GM18502 (cell line): Measurements from ENCODE around the gene SNX10.

Experiments
- ATAC-seq: cut with Tn5 transposase; IDR thresholded peaks from one replicate; pipeline ENCODE4 v1.9.1; 2021; ENCODE audit warnings: mild to moderate bottlenecking; ENCODE audit not compliant: unreplicated experiment, poor library complexity

SNX10 gene

GRCh38 chr7:26365077-26365900 lies 73.6 kb downstream of the SNX10 start:
- peak; percentile 87 for ATAC-seq

DNA sequence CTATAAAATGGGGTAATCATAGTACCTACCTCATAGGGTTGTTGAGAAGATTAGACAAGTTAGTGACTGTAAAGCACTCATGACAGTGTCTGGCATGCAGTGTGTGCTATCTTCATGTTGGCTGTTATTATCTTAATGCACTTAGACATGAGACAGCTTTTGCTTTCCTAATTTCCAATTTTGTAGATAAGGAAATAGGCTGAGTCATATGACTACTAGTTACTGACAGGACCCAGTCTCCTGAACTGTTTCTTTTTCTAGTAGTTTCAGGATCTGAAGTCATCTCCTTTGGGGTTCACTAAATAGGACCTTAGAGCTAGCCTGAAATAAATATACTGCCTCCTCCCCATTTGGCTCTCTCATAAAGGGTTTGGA lies 74.2 kb downstream of the SNX10 start:
- no peak for ATAC-seq

GRCh38 chr7:26367219-26367711 lies 75.6 kb downstream of the SNX10 start:
- no peak for ATAC-seq

DNA sequence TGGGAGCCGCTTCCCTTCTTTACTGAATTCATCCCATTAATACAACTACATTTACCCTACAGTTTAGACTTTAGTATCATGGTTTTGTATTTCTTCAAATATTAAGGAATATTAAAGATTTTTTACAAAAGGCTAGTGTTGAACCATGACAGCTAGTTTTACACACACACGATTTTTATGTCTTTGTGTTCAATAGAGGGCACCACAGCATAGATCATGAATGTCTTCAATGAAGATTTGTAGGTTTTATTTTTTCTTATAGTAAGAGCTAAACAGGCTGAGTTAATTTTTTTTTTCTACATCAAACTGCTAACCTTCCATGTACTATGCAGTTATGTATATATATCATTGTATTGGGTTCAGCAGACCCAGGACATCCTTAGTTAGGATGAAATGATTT lies 76.9 kb downstream of the SNX10 start:
- no peak for ATAC-seq

- no peak for ATAC-seq
Observed at GRCh38 chr7:26369593-26369992, 77.9 kb downstream of the SNX10 start.

- no peak for ATAC-seq
Observed at GRCh38 chr7:26370011-26370410, 78.3 kb downstream of the SNX10 start.

DNA sequence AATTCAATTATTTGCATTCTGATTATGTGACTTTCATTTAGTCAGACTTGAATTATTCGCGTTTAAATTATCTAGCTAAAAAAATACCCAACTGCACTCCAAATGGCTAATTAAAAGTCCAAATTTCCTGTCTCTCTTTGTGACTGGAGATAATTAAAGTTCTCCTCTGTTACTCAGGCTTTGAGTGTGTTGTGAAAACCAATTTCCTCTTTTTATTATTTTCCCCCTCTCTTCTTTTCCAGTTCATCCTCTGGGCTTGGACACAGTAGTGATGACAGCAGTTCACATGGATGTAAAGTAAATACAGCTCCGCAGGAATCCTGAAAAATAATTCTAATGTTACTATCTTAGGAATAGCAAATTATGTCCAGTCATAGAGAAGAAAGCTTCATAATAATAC lies 80.6 kb downstream of the SNX10 start:
- no peak for ATAC-seq

DNA sequence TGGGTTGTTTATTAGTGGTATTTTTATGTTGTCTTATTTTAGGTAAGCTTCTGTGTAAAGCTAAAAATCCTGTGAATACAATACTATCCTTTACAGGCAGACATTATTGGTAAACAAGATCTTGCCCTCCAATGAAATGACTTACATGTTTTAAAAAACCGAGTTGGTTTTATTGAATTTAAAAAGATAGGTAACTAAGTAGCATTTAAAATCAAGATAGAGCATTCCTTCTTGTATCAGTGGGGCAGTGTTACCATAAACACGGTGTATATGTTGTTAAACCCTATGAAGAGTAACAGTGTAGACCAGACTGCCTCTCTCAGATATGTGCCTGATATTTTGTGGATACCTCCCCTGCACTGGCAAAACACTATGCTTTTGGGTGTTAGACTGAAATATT lies 81.0 kb downstream of the SNX10 start:
- ATAC-seq = no peak

GRCh38 chr7:26374647-26375373 lies 83.1 kb downstream of the SNX10 start:
- no peak for ATAC-seq

- ATAC-seq = peak; percentile 24
Observed at GRCh38 chr7:26375726-26376174, 84.1 kb downstream of the SNX10 start.

DNA sequence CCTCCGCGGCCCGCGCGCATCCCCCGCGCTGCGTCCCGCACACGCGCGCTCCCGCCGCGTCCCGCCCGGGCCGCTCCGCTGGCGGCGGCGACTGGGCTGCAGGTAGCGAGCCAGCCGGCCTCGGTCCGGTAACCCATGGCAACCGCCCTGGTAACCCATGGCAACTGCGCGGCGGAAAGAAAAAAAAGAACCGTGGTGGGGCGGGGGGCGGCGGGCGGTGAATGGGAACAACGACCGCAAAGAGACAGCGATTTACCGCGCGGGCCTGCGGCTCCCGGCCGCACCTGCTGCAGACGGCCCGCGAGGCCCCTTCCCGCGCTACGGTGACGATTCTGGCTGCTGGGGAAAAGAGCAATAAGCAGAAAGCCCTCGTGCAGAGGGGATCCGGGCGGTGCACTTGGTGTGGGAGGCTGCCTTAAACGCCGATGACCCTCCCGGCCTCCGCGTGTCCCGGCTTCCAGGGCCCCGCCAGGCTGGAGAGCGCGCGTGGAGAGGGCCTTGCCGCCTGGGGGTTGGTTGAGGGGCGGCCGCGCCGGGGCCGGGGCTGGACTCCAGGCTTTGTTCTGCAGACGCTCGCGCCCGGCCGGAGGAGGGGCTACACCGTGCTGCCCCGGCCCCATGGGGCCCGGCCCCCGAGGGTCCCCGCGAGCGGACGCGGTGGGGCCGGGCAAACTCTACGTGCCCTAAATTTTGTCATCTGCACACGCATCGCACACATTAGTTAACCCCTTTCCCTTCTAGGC lies 84.7 kb downstream of the SNX10 start:
- peak; percentile 43 for ATAC-seq

DNA sequence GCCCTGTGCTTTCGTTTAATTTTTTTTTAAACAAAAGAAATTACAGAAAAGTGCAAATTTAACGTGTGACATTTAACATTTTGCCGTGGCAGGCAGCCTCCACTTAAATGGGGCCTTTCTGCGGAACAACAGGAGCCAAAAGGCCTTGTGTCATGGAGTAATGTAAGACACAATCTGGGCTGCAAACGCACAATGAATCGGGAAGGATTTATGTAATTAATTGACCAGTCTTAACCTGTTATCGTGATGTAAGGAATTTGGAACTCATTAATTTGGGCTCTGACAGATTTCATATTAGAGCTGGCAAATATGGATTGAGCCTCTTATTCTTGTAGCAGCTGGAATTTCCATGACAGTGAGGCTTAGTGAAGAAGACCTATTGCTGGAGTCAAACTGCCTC lies 86.4 kb downstream of the SNX10 start:
- ATAC-seq = no peak

DNA sequence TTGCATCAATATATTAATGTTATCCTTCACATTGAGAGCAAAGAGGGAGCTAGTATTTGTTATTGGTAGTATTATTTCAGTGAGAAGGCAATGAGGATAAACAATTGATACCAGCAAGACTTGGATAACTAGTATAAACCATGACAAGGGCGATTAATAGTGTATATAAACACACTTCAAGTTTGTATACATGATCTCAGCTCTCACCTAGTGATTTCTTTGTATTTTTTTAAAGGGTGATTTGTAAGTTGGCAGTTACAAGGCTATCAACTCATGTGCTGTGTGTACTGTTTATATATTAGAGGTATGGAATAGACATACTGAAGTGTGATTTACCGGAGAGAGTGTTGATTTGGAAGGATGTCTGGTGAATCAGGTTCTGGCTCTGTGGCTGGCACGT lies 88.0 kb downstream of the SNX10 start:
- ATAC-seq = no peak

DNA sequence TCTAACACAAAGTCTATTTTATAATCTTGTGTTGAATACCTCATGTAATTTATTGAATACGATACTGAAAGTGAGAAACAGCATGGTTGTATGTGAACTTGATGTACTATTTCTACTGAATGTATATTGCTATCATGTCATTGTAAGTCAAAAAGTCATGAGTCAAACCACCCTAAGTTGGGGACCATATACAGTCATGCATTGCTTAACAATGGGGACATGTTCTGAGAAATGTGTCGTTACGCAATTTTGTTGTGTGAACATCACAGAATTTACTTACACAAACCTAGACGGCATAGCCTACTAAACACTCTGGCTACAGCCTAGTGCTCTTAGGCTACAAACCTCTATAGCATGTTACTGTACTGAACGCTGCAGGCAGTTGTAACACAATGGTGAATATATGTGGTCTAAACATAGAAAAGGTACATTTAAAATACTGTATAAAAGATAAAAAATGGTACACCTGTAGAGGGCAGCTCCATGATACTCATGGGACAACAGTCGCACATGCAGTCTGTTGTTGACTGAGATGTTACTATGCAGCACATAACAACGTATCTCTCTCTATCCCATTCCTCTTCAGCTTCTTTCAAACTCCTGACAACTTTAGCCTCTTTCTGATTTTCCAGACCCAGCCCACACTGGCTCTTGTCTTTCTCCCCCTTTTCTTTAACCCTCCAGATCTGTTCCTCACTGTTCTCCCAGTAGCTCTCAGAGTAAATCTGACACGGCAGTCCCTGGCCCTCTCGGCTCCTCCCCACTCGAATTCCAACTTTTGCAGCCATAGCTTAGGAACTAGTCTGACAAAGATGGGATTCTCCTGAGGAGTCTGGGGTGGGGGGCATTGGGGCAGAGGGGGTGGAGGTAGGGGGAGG lies 90.1 kb downstream of the SNX10 start:
- no peak for ATAC-seq

DNA sequence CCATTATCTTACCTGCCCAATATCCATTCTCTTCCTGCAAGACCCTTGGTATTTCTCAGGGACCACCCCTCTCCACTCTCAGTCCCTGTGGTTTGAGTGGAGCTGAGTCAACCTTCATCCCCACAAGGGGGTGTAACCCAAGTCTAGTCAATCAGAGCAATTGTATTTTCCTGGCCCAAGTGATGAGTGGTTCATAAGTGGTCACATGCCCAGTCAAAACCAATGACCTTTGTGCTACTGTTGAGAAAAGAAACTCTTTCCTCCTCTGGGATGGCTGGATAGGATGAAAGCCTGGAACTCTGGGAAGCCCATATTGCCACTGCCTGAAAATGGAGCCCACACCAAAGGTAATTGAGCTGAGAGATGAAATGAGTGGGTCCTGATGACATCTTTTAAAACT lies 93.6 kb downstream of the SNX10 start:
- no peak for ATAC-seq

- no peak for ATAC-seq
Observed at GRCh38 chr7:26387731-26388130, 96.1 kb downstream of the SNX10 start.

- ATAC-seq = no peak
Observed at GRCh38 chr7:26388256-26388655, 96.6 kb downstream of the SNX10 start.

- no peak for ATAC-seq
Observed at GRCh38 chr7:26390016-26390415, 98.4 kb downstream of the SNX10 start.

- ATAC-seq = no peak
Observed at GRCh38 chr7:26393818-26394217, 102.2 kb downstream of the SNX10 start.

DNA sequence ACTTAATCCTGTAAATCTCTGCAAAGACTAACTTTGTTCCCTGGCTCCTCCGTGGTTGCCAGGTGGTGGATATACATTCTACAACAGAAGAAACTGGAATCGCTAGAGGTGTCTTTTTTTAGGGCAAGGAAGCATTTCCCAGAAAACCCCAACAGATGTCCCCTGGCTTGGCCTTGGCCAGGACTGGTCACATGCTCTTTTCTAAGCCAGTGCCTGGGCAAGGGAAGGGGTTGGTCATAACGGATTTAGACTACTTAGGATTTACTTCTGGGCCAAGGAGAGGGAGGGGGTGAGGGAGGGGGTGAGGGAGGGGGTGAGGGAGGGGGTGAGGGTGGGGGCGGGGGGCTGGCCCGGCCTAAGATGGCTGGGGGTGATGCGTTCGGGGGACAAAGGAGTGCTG lies 105.7 kb downstream of the SNX10 start:
- no peak for ATAC-seq
